K562 (cell line): ENCODE measurements around the gene COX6B2. TPM values are rescaled to one million over a fixed set of nuclear protein-coding genes. Genes with fewer than 3 reads are reported as not detected.

Source experiments
- MEIS2 ChIP-seq: fragments of 450-650 bp; IDR thresholded peaks from 2 replicates; pipeline ENCODE4 v1.6.1; 2014; ENCODE audit warnings: mild to moderate bottlenecking; ENCODE audit not compliant: partially characterized antibody
- MTA1 ChIP-seq: fragments of 450-650 bp; IDR thresholded peaks from 2 replicates; pipeline ENCODE4 v1.6.1; 2017; ENCODE audit warnings: borderline replicate concordance
- NCOR1 ChIP-seq: fragments of 450-650 bp; IDR thresholded peaks from 2 replicates; pipeline ENCODE4 v1.6.1; 2016; ENCODE audit warnings: mild to moderate bottlenecking, moderate library complexity
- RCOR1 ChIP-seq, 2 experiments: IDR thresholded peaks; 2 replicates each; pipeline ENCODE4 v1.6.1; 2012; ENCODE audit warnings: low read depth in 2 of 2, low read length in 2 of 2, borderline replicate concordance in 1 of 2, improper control_type of control experiment in 1 of 2
- SAFB2 ChIP-seq: fragments of 200-400 bp; formaldehyde crosslinking; IDR thresholded peaks from 2 replicates; pipeline ENCODE4 v1.6.1; 2018; ENCODE audit warnings: borderline replicate concordance, low read length, low read depth, moderate library complexity; ENCODE audit not compliant: severe bottlenecking
- SMARCE1 ChIP-seq: fragments of 450-650 bp; IDR thresholded peaks from 2 replicates; pipeline ENCODE4 v1.7.1; 2016; ENCODE audit warnings: mild to moderate bottlenecking
- TCFL5 ChIP-seq: fragments of 250-450 bp; sonication (Bioruptor Pico); conservative IDR thresholded peaks from 2 replicates; pipeline ENCODE4 v1.6.1; 2021; ENCODE audit warnings: mild to moderate bottlenecking, moderate library complexity, matching md5 sums
- ZC3H4 ChIP-seq: sonication (generic); formaldehyde crosslinking; IDR thresholded peaks from 2 replicates; pipeline ENCODE4 v1.9.0; 2021; ENCODE audit warnings: missing genetic modification reagents, borderline replicate concordance
- ZNF212 ChIP-seq: fragments of 450-650 bp; formaldehyde crosslinking; IDR thresholded peaks from 2 replicates; pipeline ENCODE4 v1.4.0; 2020; ENCODE audit warnings: mild to moderate bottlenecking
- polyA plus RNA-seq, 8 experiments: library from polyadenylated mRNA; depleted of rRNA in 4 of 8; stranded (reverse) in 5 of 8; unstranded in 3 of 8; fragments of >200 nt; fragmentation: Nextera tagmentation in 2 of 8; fragmentation: Illumina TruSeq in 1 of 8; extraction: Ambion mirVana in 2 of 8; extraction: Trizol in 1 of 8; gene quantifications; 2 replicates each; pipeline versions ENCODE4 v1.2.1 to v1.2.3, GENCODE V29; 2011 to 2014; ENCODE audit warnings: inconsistent platforms in 1 of 8, missing spikeins in 1 of 8
- total RNA-seq, 7 experiments: library from RNA; depleted of rRNA in 6 of 7; stranded (reverse); fragments of >200 nt in 6 of 7; fragmentation: Illumina TruSeq in 2 of 7; extraction: Trizol in 2 of 7; gene quantifications; 2 replicates each; pipeline versions ENCODE4 v1.2.1 to v1.2.3, GENCODE V29; 2011 to 2021; ENCODE audit warnings: low replicate concordance in 1 of 7
- TF ChIP-seq, protein P1 (sequence below), 2 experiments: fragments of 450-650 bp; formaldehyde crosslinking in 1 of 2; IDR thresholded peaks; 2 replicates each; pipeline versions ENCODE4 v1.4.0 to v1.6.1; 2014 to 2020; ENCODE audit warnings: mild to moderate bottlenecking in 2 of 2, borderline replicate concordance in 1 of 2, low read depth in 1 of 2
- TF ChIP-seq, protein P2 (sequence below): fragments of 450-650 bp; IDR thresholded peaks from 2 replicates; pipeline ENCODE4 v1.6.1; 2017; ENCODE audit warnings: antibody characterized with exemption, mild to moderate bottlenecking
- TF ChIP-seq, protein P3 (sequence below): fragments of 450-650 bp; IDR thresholded peaks from 2 replicates; pipeline ENCODE4 v1.6.1; 2017; ENCODE audit warnings: antibody characterized with exemption

Gene COX6B2
- total and polyA plus RNA-seq, 9 of the 15 experiments (the other 6 are each of a cell fraction or from before 2014, with no cell fraction given) = 0.40 to 2.5 (median 0.83) TPM

DNA sequence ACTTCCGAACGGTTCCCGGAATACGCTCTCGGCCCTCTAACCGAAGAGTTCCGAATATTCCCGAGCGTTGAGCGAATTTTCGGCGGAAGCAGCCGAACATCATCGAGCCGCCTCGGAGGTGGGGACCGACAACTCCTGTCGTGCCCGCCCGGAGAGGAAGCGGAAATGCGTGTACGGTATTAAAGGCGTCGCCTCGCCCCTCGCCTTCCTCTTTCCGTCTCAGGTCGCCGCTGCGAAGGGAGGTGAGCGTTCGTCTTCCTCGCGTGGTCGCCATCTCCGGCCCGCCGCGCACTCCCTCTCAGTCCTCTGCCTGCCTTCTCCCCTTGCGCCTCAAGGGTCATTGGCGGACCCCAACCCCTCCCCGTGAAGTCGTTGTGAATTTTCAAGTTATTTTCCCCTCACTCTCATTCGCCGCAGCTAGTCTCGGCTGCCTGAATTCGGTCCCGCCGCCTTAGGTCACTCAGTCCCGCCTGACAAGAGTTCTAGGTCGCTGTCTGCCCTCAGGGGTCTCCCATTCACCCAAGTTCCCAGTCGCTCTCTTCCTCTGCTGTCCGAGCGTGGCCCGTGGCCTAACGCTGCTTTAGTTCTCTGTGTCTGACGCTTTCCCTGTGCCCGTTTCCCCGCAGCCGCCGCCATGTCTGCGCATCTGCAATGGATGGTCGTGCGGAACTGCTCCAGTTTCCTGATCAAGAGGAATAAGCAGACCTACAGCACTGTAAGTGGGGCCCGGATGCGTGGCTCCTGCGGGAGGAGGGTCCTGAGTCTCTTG lies 31.4 kb upstream of the COX6B2 start, which contains the start of gene RPL28 (continued):
- TF ChIP-seq, protein P1, sequence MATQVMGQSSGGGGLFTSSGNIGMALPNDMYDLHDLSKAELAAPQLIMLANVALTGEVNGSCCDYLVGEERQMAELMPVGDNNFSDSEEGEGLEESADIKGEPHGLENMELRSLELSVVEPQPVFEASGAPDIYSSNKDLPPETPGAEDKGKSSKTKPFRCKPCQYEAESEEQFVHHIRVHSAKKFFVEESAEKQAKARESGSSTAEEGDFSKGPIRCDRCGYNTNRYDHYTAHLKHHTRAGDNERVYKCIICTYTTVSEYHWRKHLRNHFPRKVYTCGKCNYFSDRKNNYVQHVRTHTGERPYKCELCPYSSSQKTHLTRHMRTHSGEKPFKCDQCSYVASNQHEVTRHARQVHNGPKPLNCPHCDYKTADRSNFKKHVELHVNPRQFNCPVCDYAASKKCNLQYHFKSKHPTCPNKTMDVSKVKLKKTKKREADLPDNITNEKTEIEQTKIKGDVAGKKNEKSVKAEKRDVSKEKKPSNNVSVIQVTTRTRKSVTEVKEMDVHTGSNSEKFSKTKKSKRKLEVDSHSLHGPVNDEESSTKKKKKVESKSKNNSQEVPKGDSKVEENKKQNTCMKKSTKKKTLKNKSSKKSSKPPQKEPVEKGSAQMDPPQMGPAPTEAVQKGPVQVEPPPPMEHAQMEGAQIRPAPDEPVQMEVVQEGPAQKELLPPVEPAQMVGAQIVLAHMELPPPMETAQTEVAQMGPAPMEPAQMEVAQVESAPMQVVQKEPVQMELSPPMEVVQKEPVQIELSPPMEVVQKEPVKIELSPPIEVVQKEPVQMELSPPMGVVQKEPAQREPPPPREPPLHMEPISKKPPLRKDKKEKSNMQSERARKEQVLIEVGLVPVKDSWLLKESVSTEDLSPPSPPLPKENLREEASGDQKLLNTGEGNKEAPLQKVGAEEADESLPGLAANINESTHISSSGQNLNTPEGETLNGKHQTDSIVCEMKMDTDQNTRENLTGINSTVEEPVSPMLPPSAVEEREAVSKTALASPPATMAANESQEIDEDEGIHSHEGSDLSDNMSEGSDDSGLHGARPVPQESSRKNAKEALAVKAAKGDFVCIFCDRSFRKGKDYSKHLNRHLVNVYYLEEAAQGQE (IDR thresholded peaks at IDR 0.05; ENCODE audit: borderline replicate concordance) = no peak
- TF ChIP-seq, protein P1 (CRISPR knock-in tag; IDR thresholded peaks at IDR 0.05; ENCODE audit: low read depth) = peak; percentile 60; the same call in 1 of the 2 replicates
- TF ChIP-seq ZC3H4 (no peak), RCOR1 (IDR thresholded peaks at IDR 0.05; ENCODE audit: borderline replicate concordance in 1 of 2, low read depth in 2 of 2, low read length in 2 of 2) (peak in 1 of 2 experiments; percentile 32; a peak in 1 of 4 replicates), TCFL5 (CRISPR knock-in tag) (no peak), SMARCE1 (0 out of 2 replicates have a peak, but pooled peaks have one; percentile 18), NCOR1 (no peak), SAFB2 (no peak), MEIS2 (peak; percentile 38), MTA1 (no peak), ZNF212 (CRISPR knock-in tag) (0 out of 2 replicates have a peak, but pooled peaks have one; percentile 68)
- TF ChIP-seq, protein P2, sequence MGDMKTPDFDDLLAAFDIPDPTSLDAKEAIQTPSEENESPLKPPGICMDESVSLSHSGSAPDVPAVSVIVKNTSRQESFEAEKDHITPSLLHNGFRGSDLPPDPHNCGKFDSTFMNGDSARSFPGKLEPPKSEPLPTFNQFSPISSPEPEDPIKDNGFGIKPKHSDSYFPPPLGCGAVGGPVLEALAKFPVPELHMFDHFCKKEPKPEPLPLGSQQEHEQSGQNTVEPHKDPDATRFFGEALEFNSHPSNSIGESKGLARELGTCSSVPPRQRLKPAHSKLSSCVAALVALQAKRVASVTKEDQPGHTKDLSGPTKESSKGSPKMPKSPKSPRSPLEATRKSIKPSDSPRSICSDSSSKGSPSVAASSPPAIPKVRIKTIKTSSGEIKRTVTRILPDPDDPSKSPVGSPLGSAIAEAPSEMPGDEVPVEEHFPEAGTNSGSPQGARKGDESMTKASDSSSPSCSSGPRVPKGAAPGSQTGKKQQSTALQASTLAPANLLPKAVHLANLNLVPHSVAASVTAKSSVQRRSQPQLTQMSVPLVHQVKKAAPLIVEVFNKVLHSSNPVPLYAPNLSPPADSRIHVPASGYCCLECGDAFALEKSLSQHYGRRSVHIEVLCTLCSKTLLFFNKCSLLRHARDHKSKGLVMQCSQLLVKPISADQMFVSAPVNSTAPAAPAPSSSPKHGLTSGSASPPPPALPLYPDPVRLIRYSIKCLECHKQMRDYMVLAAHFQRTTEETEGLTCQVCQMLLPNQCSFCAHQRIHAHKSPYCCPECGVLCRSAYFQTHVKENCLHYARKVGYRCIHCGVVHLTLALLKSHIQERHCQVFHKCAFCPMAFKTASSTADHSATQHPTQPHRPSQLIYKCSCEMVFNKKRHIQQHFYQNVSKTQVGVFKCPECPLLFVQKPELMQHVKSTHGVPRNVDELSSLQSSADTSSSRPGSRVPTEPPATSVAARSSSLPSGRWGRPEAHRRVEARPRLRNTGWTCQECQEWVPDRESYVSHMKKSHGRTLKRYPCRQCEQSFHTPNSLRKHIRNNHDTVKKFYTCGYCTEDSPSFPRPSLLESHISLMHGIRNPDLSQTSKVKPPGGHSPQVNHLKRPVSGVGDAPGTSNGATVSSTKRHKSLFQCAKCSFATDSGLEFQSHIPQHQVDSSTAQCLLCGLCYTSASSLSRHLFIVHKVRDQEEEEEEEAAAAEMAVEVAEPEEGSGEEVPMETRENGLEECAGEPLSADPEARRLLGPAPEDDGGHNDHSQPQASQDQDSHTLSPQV = no peak
- TF ChIP-seq, protein P3, sequence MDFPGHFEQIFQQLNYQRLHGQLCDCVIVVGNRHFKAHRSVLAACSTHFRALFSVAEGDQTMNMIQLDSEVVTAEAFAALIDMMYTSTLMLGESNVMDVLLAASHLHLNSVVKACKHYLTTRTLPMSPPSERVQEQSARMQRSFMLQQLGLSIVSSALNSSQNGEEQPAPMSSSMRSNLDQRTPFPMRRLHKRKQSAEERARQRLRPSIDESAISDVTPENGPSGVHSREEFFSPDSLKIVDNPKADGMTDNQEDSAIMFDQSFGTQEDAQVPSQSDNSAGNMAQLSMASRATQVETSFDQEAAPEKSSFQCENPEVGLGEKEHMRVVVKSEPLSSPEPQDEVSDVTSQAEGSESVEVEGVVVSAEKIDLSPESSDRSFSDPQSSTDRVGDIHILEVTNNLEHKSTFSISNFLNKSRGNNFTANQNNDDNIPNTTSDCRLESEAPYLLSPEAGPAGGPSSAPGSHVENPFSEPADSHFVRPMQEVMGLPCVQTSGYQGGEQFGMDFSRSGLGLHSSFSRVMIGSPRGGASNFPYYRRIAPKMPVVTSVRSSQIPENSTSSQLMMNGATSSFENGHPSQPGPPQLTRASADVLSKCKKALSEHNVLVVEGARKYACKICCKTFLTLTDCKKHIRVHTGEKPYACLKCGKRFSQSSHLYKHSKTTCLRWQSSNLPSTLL = no peak
